GM19467 (cell line): ENCODE results near the gene DIP2C.
"Not testable (repeated sequence)": the region's sequence is repeated elsewhere in the genome, so short reads cannot be mapped to it uniquely, and the experiment has no call there.

Source experiments
- ATAC-seq: cut with Tn5 transposase; IDR thresholded peaks from one replicate; pipeline ENCODE4 v1.9.1; 2021; ENCODE audit warnings: mild to moderate bottlenecking, moderate library complexity; ENCODE audit not compliant: unreplicated experiment

The DIP2C gene

GRCh38 chr10:369221-369683 lies 320.2 kb downstream of the DIP2C start:
- no peak for ATAC-seq

- no peak for ATAC-seq
Observed at GRCh38 chr10:368579-369220, 320.8 kb downstream of the DIP2C start.

- not testable (repeated sequence) for ATAC-seq
Observed at GRCh38 chr10:368107-368506, 321.4 kb downstream of the DIP2C start.

GRCh38 chr10:367636-368035 lies 321.8 kb downstream of the DIP2C start:
- no peak for ATAC-seq

- no peak for ATAC-seq
Observed at GRCh38 chr10:366186-366585, 323.3 kb downstream of the DIP2C start.

- no peak for ATAC-seq
Observed at GRCh38 chr10:364267-364775, 325.1 kb downstream of the DIP2C start.

GRCh38 chr10:363152-363551 lies 326.3 kb downstream of the DIP2C start:
- ATAC-seq: no peak

- ATAC-seq: no peak
Observed at GRCh38 chr10:361203-362081, 328.0 kb downstream of the DIP2C start.

- ATAC-seq: no peak
Observed at GRCh38 chr10:360653-361052, 328.8 kb downstream of the DIP2C start.

- no peak for ATAC-seq
Observed at GRCh38 chr10:359762-360161, 329.7 kb downstream of the DIP2C start.

GRCh38 chr10:359093-359492 lies 330.4 kb downstream of the DIP2C start:
- no peak for ATAC-seq

- ATAC-seq: no peak
Observed at GRCh38 chr10:357201-357950, 332.1 kb downstream of the DIP2C start.

GRCh38 chr10:356452-356851 lies 333.0 kb downstream of the DIP2C start:
- ATAC-seq: no peak

GRCh38 chr10:354901-355617 lies 334.4 kb downstream of the DIP2C start:
- no peak for ATAC-seq

GRCh38 chr10:352476-353235 lies 336.8 kb downstream of the DIP2C start:
- no peak for ATAC-seq

GRCh38 chr10:351770-352334 lies 337.6 kb downstream of the DIP2C start:
- no peak for ATAC-seq

- ATAC-seq: no peak
Observed at GRCh38 chr10:350981-351501, 338.4 kb downstream of the DIP2C start.

GRCh38 chr10:349081-349480 lies 340.4 kb downstream of the DIP2C start:
- ATAC-seq: no peak

- no peak for ATAC-seq
Observed at GRCh38 chr10:348456-348855, 341.0 kb downstream of the DIP2C start.
